HepG2 (cell line): ENCODE data around the gene GIPC1. TPM values are rescaled to one million over a fixed set of nuclear protein-coding genes. Genes with fewer than 3 reads are reported as not detected.

Experiments
- ATAC-seq: fragments of 200-7000 bp; cut with Tn5 transposase; 3 replicates; pipeline ENCODE4 v1.9.1; 2020; ENCODE audit warnings: mild to moderate bottlenecking, moderate library complexity
- BruUV-seq: library from RNA; stranded (reverse); fragments of 400-500 nt; replicated peaks from 2 replicates; lab custom pipeline; 2021; lab: Mats Ljungman, UMichigan
- CTCF ChIA-PET: fragments of 300-600 bp; formaldehyde crosslinking; extraction: SDS; loops from one replicate; lab custom pipeline; 2021; ENCODE audit warnings: low total read pairs, inconsistent platforms, low intra/inter-chr PET ratio; lab: Yijun Ruan, JAX
- POLR2A ChIA-PET: fragments of 350-600 bp; sonication (Branson Sonifier 250); formaldehyde crosslinking; loops from one replicate; lab custom pipeline; 2020; ENCODE audit warnings: antibody characterized with exemption, inconsistent platforms; lab: Yijun Ruan, JAX
- DNase-seq: peaks from one replicate; pipeline ENCODE4 v3.0.0-alpha.2; 2015; ENCODE audit warnings: low spot score
- FAIRE-seq: peaks from 3 replicates; lab custom pipeline; 2011; peaks lifted over from hg19 to GRCh38; lab: Jason Lieb, UNC
- H2AFZ ChIP-seq: one replicate; pipeline ENCODE4 v1.6.1; 2011; ENCODE audit warnings: low read length, inconsistent platforms
- H3K27ac ChIP-seq: fragments of 300-600 bp; 3 replicates; pipeline ENCODE4 v1.8.0; 2011; ENCODE audit warnings: mixed run types, mild to moderate bottlenecking, mixed read lengths, low read length, inconsistent platforms; ENCODE audit not compliant: insufficient read depth; ENCODE audit errors: extremely low read length
- H3K27me3 ChIP-seq, 2 experiments: fragments of 200-600 bp in 1 of 2; 2 replicates in 1 of 2; 3 replicates in 1 of 2; pipeline versions ENCODE4 v1.6.0 to v1.8.0; 2011; ENCODE audit warnings: low read length in 2 of 2, mild to moderate bottlenecking in 2 of 2, moderate library complexity in 2 of 2, inconsistent platforms in 1 of 2; ENCODE audit not compliant: insufficient read depth in 2 of 2, control insufficient read depth in 1 of 2
- H3K36me3 ChIP-seq, 2 experiments: fragments of 200-600 bp in 1 of 2; replicated peaks in 1 of 2; 2 replicates in 1 of 2; 3 replicates in 1 of 2; pipeline versions ENCODE4 v1.5.1 to v1.8.0; 2011; ENCODE audit warnings: low read length in 2 of 2, inconsistent platforms in 1 of 2; ENCODE audit not compliant: insufficient read depth in 2 of 2, control insufficient read depth in 1 of 2
- H3K4me1 ChIP-seq: 2 replicates; pipeline ENCODE4 v1.5.1; 2012; ENCODE audit warnings: low read length, inconsistent platforms; ENCODE audit not compliant: insufficient read depth
- H3K4me2 ChIP-seq: 2 replicates; pipeline ENCODE4 v1.6.0; 2011; ENCODE audit warnings: low read depth, low read length, inconsistent platforms
- H3K4me3 ChIP-seq, 3 experiments: fragments of 200-600 bp in 1 of 3; sonication (generic), shearing (Covaris generic) in 1 of 3; replicated peaks in 1 of 3; 2 replicates each; pipeline ENCODE4 v1.5.1; 2011 to 2016; ENCODE audit warnings: low read length in 3 of 3, inconsistent platforms in 2 of 3, low read depth in 2 of 3, mild to moderate bottlenecking in 2 of 3, control low read depth in 1 of 3, mixed read lengths in 1 of 3; ENCODE audit not compliant: insufficient read depth in 1 of 3
- H3K79me2 ChIP-seq: one replicate; pipeline ENCODE4 v1.6.1; 2011; ENCODE audit warnings: low read length, inconsistent platforms; ENCODE audit not compliant: insufficient read depth
- H3K9ac ChIP-seq: 2 replicates; pipeline ENCODE4 v1.6.0; 2011; ENCODE audit warnings: mild to moderate bottlenecking, low read depth, low read length, inconsistent platforms; ENCODE audit not compliant: insufficient read depth
- H3K9me3 ChIP-seq: 2 replicates; pipeline ENCODE4 v1.5.1; 2012; ENCODE audit warnings: mild to moderate bottlenecking, low read length
- H4K20me1 ChIP-seq: 2 replicates; pipeline ENCODE4 v1.6.0; 2011; ENCODE audit warnings: inconsistent platforms, mild to moderate bottlenecking, low read length, moderate library complexity; ENCODE audit not compliant: insufficient read depth
- FOSL1 ChIP-seq: sonication (generic); formaldehyde crosslinking; IDR thresholded peaks from 2 replicates; pipeline ENCODE4 v1.9.0; 2021; ENCODE audit warnings: missing genetic modification reagents, borderline replicate concordance
- FOXA3 ChIP-seq: IDR thresholded peaks from 2 replicates; pipeline ENCODE4 v1.6.1; 2016; ENCODE audit warnings: missing genetic modification reagents, missing compliant biosample characterization
- GZF1 ChIP-seq: sonication (generic); formaldehyde crosslinking; IDR thresholded peaks from 2 replicates; pipeline ENCODE4 v1.5.1; 2020; ENCODE audit warnings: mild to moderate bottlenecking, missing genetic modification reagents
- IKZF5 ChIP-seq: IDR thresholded peaks from 2 replicates; pipeline ENCODE4 v1.6.1; 2018; ENCODE audit warnings: missing genetic modification reagents, mild to moderate bottlenecking, missing compliant biosample characterization
- SP1 ChIP-seq, 2 experiments: fragments of 450-650 bp in 1 of 2; sonication (generic) in 1 of 2; formaldehyde crosslinking in 1 of 2; IDR thresholded peaks; 2 replicates each; pipeline versions ENCODE4 v1.4.0 to v1.6.1; 2016 to 2020; ENCODE audit warnings: missing genetic modification reagents in 1 of 2
- ZNF136 ChIP-seq: sonication (generic); formaldehyde crosslinking; IDR thresholded peaks from 2 replicates; pipeline ENCODE4 v1.8.1; 2022; ENCODE audit warnings: low read depth, mild to moderate bottlenecking, moderate library complexity, missing genetic modification reagents
- WGBS: methylation state at CpG from one replicate; pipeline ENCODE4 v1.1.6; 2017; ENCODE audit warnings: low lambda C conversion rate; 5-methylcytosine and 5-hydroxymethylcytosine counted together
- in situ Hi-C: cut with HindIII; loops from 2 replicates; pipeline ENCODE4 v1.10.0; 2017; ENCODE audit warnings: low pct_unique_long_range_greater_than_20kb; ENCODE audit not compliant: extremely low pct_ligation_motif_present
- intact Hi-C: fragments of 100-400 bp; cut with micrococcal nuclease; formaldehyde crosslinking; loops from one replicate; pipeline ENCODE4 v1.10.0; 2022; ENCODE audit not compliant: unreplicated experiment
- polyA plus RNA-seq, 8 experiments: library from polyadenylated mRNA; depleted of rRNA in 3 of 8; stranded (reverse) in 7 of 8; unstranded in 1 of 8; fragments of >200 nt; fragmentation: Illumina TruSeq in 4 of 8; extraction: Trizol in 4 of 8; gene quantifications; 2 replicates each; pipeline versions ENCODE4 v1.2.1 to v1.2.3, GENCODE V29; 2011 to 2016; ENCODE audit warnings: low read depth in 4 of 8, missing spikeins in 1 of 8, mixed read lengths in 1 of 8; ENCODE audit not compliant: insufficient read depth in 1 of 8
- total RNA-seq, 5 experiments: library from RNA; depleted of rRNA; stranded (reverse); fragments of >200 nt; fragmentation: Illumina TruSeq; extraction: Trizol; gene quantifications; 2 replicates each; pipeline ENCODE4 v1.2.3, GENCODE V29; 2016; ENCODE audit warnings: low read depth in 1 of 5

Gene GIPC1
- total and polyA plus RNA-seq, 2 of the 13 experiments (the other 11 are each of a cell fraction or from before 2014, with no cell fraction given) = 27.1 to 48.1 TPM

- Histone ChIP-seq H3K27ac (no peak overlapping the region), H3K9ac (no peak overlapping the region), H3K4me2 (0 out of 2 replicates have a peak overlapping the region, but pooled peaks have one; percentile 16), H3K79me2 (no peaks in the 10 kb centered on the region), H2AFZ (no peak overlapping the region), H3K4me1 (peaks cover 66% of the 10 kb centered on the region), H4K20me1 (no peaks in the 10 kb centered on the region), H3K27me3 (no peaks in the 10 kb centered on the region), H3K9me3 (no peaks in the 10 kb centered on the region), H3K36me3 (no peaks in the 10 kb centered on the region), H3K4me3 (no peak overlapping the region)
- in situ Hi-C loops (loop anchor here (5.0 kb wide), 1 partner anchor 44 kb away; no protein-coding TSS in a partner anchor), intact Hi-C loops (no loop called here)
- FAIRE-seq (no peak), DNase-seq (no peak), ATAC-seq (no peak)
- WGBS = 35% methylated on average over 1 of the region's 1 CpG
- CTCF ChIA-PET = no interaction called here
- no TSS peak for BruUV-seq
- TF ChIP-seq SP1 (IDR thresholded peaks at IDR 0.05) (no peak), SP1 (CRISPR knock-in tag; IDR thresholded peaks at IDR 0.05) (no peak), FOXA3 (CRISPR knock-in tag) (no peak), ZNF136 (CRISPR knock-in tag) (no peak), IKZF5 (CRISPR knock-in tag) (no peak), GZF1 (CRISPR knock-in tag) (no peak), FOSL1 (CRISPR knock-in tag) (no peak)
- POLR2A ChIA-PET = interaction anchor here (1.3 to 1.7 kb wide), 3 partner anchors 10 to 51 kb away, joined by 3 to 11 read pairs (median 8); partner anchors contain the start of gene DNAJB1
These were observed 7.4 kb upstream of the GIPC1 start for GRCh38 chr19:14503285-14503684.
